GM12878 (cell line): ENCODE results near the gene RPL38. TPM values are rescaled to one million over a fixed set of nuclear protein-coding genes. Genes with fewer than 3 reads are reported as not detected.

Experiments used
- ATAC-seq: fragments of 200-7000 bp; cut with Tn5 transposase; 3 replicates; pipeline ENCODE4 v1.9.1; 2020; ENCODE audit warnings: mild to moderate bottlenecking, moderate library complexity
- BruUV-seq: library from RNA; stranded (reverse); fragments of 400-500 nt; replicated peaks from 2 replicates; lab custom pipeline; 2021; lab: Mats Ljungman, UMichigan
- CTCF ChIA-PET: fragments of 300-600 bp; sonication (Branson Sonifier 250); formaldehyde crosslinking; extraction: SDS; loops from one replicate; lab custom pipeline; 2021; ENCODE audit warnings: inconsistent platforms; lab: Yijun Ruan, JAX
- POLR2A ChIA-PET: fragments of 350-600 bp; formaldehyde crosslinking; extraction: SDS; loops from one replicate; lab custom pipeline; 2021; ENCODE audit warnings: inconsistent platforms; lab: Charles Lee
- RAD21 ChIA-PET: fragments of 300-600 bp; sonication (Branson Sonifier 250); formaldehyde crosslinking; loops from one replicate; lab custom pipeline; 2023; ENCODE audit warnings: antibody characterized with exemption; ENCODE audit not compliant: unreplicated experiment; lab: Charles Lee
- SMC1A ChIA-PET: fragments of 300-600 bp; sonication (Branson Sonifier 250); formaldehyde crosslinking; loops from one replicate; lab custom pipeline; 2023; ENCODE audit not compliant: unreplicated experiment, uncharacterized antibody; lab: Charles Lee
- DNase-seq: peaks from one replicate; pipeline ENCODE4 v3.0.0-alpha.2; 2011; ENCODE audit warnings: low read depth, low spot score
- FAIRE-seq: peaks from 3 replicates; lab custom pipeline; 2011; peaks lifted over from hg19 to GRCh38; lab: Jason Lieb, UNC
- H2AFZ ChIP-seq: 2 replicates; pipeline ENCODE4 v1.6.0; 2011; ENCODE audit warnings: low read depth, low read length, control low read depth; ENCODE audit not compliant: control insufficient read depth
- H3K27ac ChIP-seq: 2 replicates; pipeline ENCODE4 v1.5.1; 2011; ENCODE audit warnings: control low read depth; ENCODE audit not compliant: control insufficient read depth, insufficient read depth
- H3K27me3 ChIP-seq, 2 experiments: replicated peaks in 1 of 2; 2 replicates each; pipeline versions ENCODE4 v1.6.0 to v1.6.1; 2011; ENCODE audit warnings: low read length in 1 of 2; ENCODE audit not compliant: control insufficient read depth in 2 of 2, insufficient read depth in 2 of 2
- H3K36me3 ChIP-seq, 2 experiments: 2 replicates each; pipeline ENCODE4 v1.5.1; 2011; ENCODE audit warnings: low read length in 1 of 2; ENCODE audit not compliant: control insufficient read depth in 2 of 2, insufficient read depth in 2 of 2
- H3K4me1 ChIP-seq: 2 replicates; pipeline ENCODE4 v1.6.1; 2011; ENCODE audit warnings: mild to moderate bottlenecking, low read length, moderate library complexity, mixed read lengths; ENCODE audit not compliant: control insufficient read depth, insufficient read depth
- H3K4me2 ChIP-seq: 2 replicates; pipeline ENCODE4 v1.6.0; 2011; ENCODE audit warnings: control low read depth; ENCODE audit not compliant: control insufficient read depth, insufficient read depth
- H3K4me3 ChIP-seq: fragments of 200-600 bp; sonication (generic); 2 replicates; pipeline ENCODE4 v1.5.1; 2016
- H3K79me2 ChIP-seq: 2 replicates; pipeline ENCODE4 v1.6.0; 2011; ENCODE audit warnings: low read length; ENCODE audit not compliant: control insufficient read depth, insufficient read depth
- H3K9ac ChIP-seq: 2 replicates; pipeline ENCODE4 v1.8.0; 2011; ENCODE audit warnings: low read length, control low read depth, mixed read lengths; ENCODE audit not compliant: control insufficient read depth, insufficient read depth
- H3K9me3 ChIP-seq: replicated peaks from 3 replicates; pipeline ENCODE4 v1.5.1; 2011; ENCODE audit warnings: mild to moderate bottlenecking, low read length; ENCODE audit not compliant: control insufficient read depth, insufficient read depth
- H4K20me1 ChIP-seq: 2 replicates; pipeline ENCODE4 v1.6.0; 2011; ENCODE audit not compliant: control insufficient read depth, insufficient read depth
- BMI1 ChIP-seq: fragments of 450-650 bp; IDR thresholded peaks from 2 replicates; pipeline ENCODE4 v1.6.1; 2016; ENCODE audit warnings: mild to moderate bottlenecking, moderate library complexity, borderline replicate concordance
- BRCA1 ChIP-seq: IDR thresholded peaks from 2 replicates; pipeline ENCODE4 v1.6.1; 2011; ENCODE audit warnings: low read depth, low read length, improper control_type of control experiment
- IRF3 ChIP-seq: fragments of 450-650 bp; IDR thresholded peaks from 2 replicates; pipeline ENCODE4 v1.6.1; 2014; ENCODE audit warnings: mild to moderate bottlenecking
- MAX ChIP-seq: IDR thresholded peaks from 2 replicates; pipeline ENCODE4 v1.6.1; 2012; ENCODE audit warnings: low read depth, low read length, improper control_type of control experiment
- NBN ChIP-seq: fragments of 450-650 bp; IDR thresholded peaks from 2 replicates; pipeline ENCODE4 v1.6.1; 2016
- NFYA ChIP-seq: IDR thresholded peaks from 2 replicates; pipeline ENCODE4 v1.6.1; 2011; ENCODE audit warnings: low read depth, mild to moderate bottlenecking, low read length, improper control_type of control experiment, borderline replicate concordance
- NKRF ChIP-seq: fragments of 450-650 bp; conservative IDR thresholded peaks from 2 replicates; pipeline ENCODE4 v1.6.1; 2017; ENCODE audit warnings: mild to moderate bottlenecking, moderate library complexity
- RFX5 ChIP-seq: IDR thresholded peaks from 2 replicates; pipeline ENCODE4 v1.6.1; 2011; ENCODE audit warnings: low read depth, low read length, improper control_type of control experiment
- SPI1 ChIP-seq: IDR thresholded peaks from 2 replicates; pipeline ENCODE4 v1.6.1; 2011; ENCODE audit warnings: low read depth, mild to moderate bottlenecking, low read length, moderate library complexity, borderline replicate concordance; ENCODE audit not compliant: insufficient read depth
- TAF1 ChIP-seq: IDR thresholded peaks from 2 replicates; pipeline ENCODE4 v1.6.1; 2011; ENCODE audit warnings: mild to moderate bottlenecking, low read depth, low read length, borderline replicate concordance
- ZBTB11 ChIP-seq: fragments of 450-650 bp; formaldehyde crosslinking; IDR thresholded peaks from 2 replicates; pipeline ENCODE4 v1.5.0; 2022; ENCODE audit warnings: mild to moderate bottlenecking, missing genetic modification characterization
- ZBTB4 ChIP-seq: fragments of 450-650 bp; formaldehyde crosslinking; IDR thresholded peaks from 2 replicates; pipeline ENCODE4 v1.4.0; 2022; ENCODE audit warnings: mild to moderate bottlenecking, moderate library complexity
- WGBS: methylation state at CpG from one replicate; pipeline ENCODE4 v1.1.6; 2016; ENCODE audit warnings: low lambda C conversion rate; ENCODE audit not compliant: insufficient replicate concordance, insufficient coverage; ENCODE audit errors: missing lambda C conversion rate; 5-methylcytosine and 5-hydroxymethylcytosine counted together
- in situ Hi-C: fragments of 300-500 bp; cut with MboI; formaldehyde crosslinking; loops from 9 replicates; pipeline ENCODE4 v1.14.3; 2018; ENCODE audit warnings: mixed read lengths
- intact Hi-C: fragments of 100-400 bp; cut with micrococcal nuclease; formaldehyde crosslinking; loops from one replicate; pipeline ENCODE4 v1.14.2; 2022; ENCODE audit not compliant: unreplicated experiment
- polyA plus RNA-seq, 11 experiments: library from polyadenylated mRNA; depleted of rRNA in 4 of 11; unstranded in 6 of 11; stranded (reverse) in 5 of 11; fragments of >200 nt; fragmentation: Nextera tagmentation in 4 of 11; fragmentation: Illumina TruSeq in 1 of 11; extraction: Ambion mirVana in 4 of 11; extraction: Trizol in 1 of 11; gene quantifications; 1 replicate in 1 of 11; 2 replicates in 10 of 11; pipeline versions ENCODE4 v1.2.1 to v1.2.3, GENCODE V29; 2011 to 2016; ENCODE audit warnings: inconsistent platforms in 2 of 11, missing spikeins in 2 of 11, low read depth in 1 of 11
- total RNA-seq, 4 experiments: library from RNA; depleted of rRNA in 3 of 4; stranded (reverse); fragments of >200 nt in 3 of 4; fragmentation: Illumina TruSeq in 1 of 4; extraction: Trizol in 1 of 4; gene quantifications; 2 replicates each; pipeline versions ENCODE4 v1.2.1 to v1.2.3, GENCODE V29; 2013 to 2021

Gene RPL38
- total and polyA plus RNA-seq, 10 of the 15 experiments (the other 5 are each of a cell fraction or from before 2014, with no cell fraction given) = 1,318 to 4,938 (median 2,673) TPM

GRCh38 chr17:74218436-74218835, 15.0 kb downstream of the RPL38 start (continued):
- TF ChIP-seq NKRF = no peak
- TF ChIP-seq MAX = no peak
- no peak for TF ChIP-seq TAF1
- TF ChIP-seq SPI1 = no peak
- no peak for TF ChIP-seq RFX5
- TF ChIP-seq NBN = no peak
- TF ChIP-seq NFYA = no peak
- no peak for TF ChIP-seq BMI1

GRCh38 chr17:74219576-74220133, 16.2 kb downstream of the RPL38 start:
- ChIA-PET POLR2A (no interaction called here), SMC1A (no interaction called here), CTCF (interaction anchor here (0.8 to 1.1 kb wide), 3 partner anchors 11 to 79 kb away, joined by 3 to 4 read pairs (median 4); no protein-coding TSS in a partner anchor), RAD21 (no interaction called here)
- no peak overlapping the region for H2AFZ ChIP-seq
- no peak overlapping the region for H3K9ac ChIP-seq
- H3K36me3 ChIP-seq = no peaks in the 10 kb centered on the region; a peak in 1 of 4 replicates
- peaks cover 9% of the 10 kb centered on the region for H3K4me1 ChIP-seq
- FAIRE-seq (no peak), ATAC-seq (no peak), DNase-seq (no peak)
- H4K20me1 ChIP-seq = no peaks in the 10 kb centered on the region
- 60% methylated on average over 3 of the region's 3 CpGs for WGBS
- peaks cover 6% of the 10 kb centered on the region for H3K79me2 ChIP-seq
- H3K4me2 ChIP-seq = no peak overlapping the region
- H3K27me3 ChIP-seq = no peaks in the 10 kb centered on the region
- H3K9me3 ChIP-seq = no peaks in the 10 kb centered on the region
- no peak overlapping the region for H3K27ac ChIP-seq
- in situ Hi-C loops = loop anchor here (10.0 kb wide), 1 partner anchor 55 kb away; the partner anchor contains the start of gene DNAI2
- H3K4me3 ChIP-seq = no peak overlapping the region
- intact Hi-C loops = no loop called here
- BruUV-seq = no TSS peak
- TF ChIP-seq BRCA1 (no peak), ZBTB11 (CRISPR knock-in tag) (no peak), IRF3 (no peak), ZBTB4 (CRISPR knock-in tag) (no peak)
